T-helper 2 cell treated with Interferon-gamma antibody and Interleukin-4, amounts not matched to agents 5 μg/mL and 100 μg/mL, for 36 hours (primary cell): ENCODE measurements around the gene ARHGAP29.
"Not testable (repeated sequence)": the region's sequence is repeated elsewhere in the genome, so short reads cannot be mapped to it uniquely, and the experiment has no call there.

Source experiments
- DNase-seq: peaks from one replicate; pipeline ENCODE4 v3.0.0; 2021; ENCODE audit warnings: low spot score
- H3K27ac Mint-ChIP-seq: one replicate; pipeline ENCODE4 v1.8.0; 2021; ENCODE audit warnings: mild to moderate bottlenecking, mixed read lengths
- H3K27me3 Mint-ChIP-seq: one replicate; pipeline ENCODE4 v1.8.0; 2021; ENCODE audit warnings: low read depth, mixed read lengths
- H3K36me3 Mint-ChIP-seq: one replicate; pipeline ENCODE4 v1.8.0; 2021; ENCODE audit warnings: low read depth, mixed read lengths
- H3K4me1 Mint-ChIP-seq: one replicate; pipeline ENCODE4 v1.8.0; 2021; ENCODE audit warnings: low read depth, mixed read lengths
- H3K4me3 Mint-ChIP-seq: one replicate; pipeline ENCODE4 v1.8.0; 2022; ENCODE audit warnings: mild to moderate bottlenecking, moderate library complexity, mixed read lengths
- H3K9me3 Mint-ChIP-seq: one replicate; pipeline ENCODE4 v1.8.0; 2021; ENCODE audit warnings: mixed read lengths

Gene ARHGAP29

DNA sequence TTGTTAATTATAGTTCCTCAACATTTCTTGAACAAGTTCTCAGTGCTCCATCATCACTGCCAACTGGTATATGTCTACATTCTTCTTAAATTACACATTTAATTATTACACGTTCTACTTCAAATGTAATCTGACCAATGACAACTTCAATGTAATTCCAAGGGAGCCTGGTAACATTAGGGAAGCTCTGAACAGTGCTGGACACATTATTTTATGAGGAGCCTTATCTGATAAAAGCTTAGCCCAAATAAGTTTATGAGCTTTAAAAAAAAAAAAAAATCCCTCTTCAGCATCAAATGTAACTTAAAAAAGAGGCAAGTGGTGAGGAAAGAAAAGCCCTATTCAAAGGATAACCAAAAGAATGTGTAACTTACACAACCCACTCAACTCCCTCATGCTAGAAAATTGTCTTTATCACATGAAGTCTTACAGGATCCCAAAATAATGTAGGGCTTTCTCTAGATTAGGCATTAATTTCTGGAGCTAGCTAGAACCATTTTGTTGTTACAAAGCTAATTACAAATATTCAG is 81.2 kb downstream of the ARHGAP29 start:
- Mint-ChIP-seq H3K27ac (no peak overlapping the region), H3K4me3 (no peak overlapping the region), H3K36me3 (no peaks in the 10 kb centered on the region), H3K9me3 (no peaks in the 10 kb centered on the region), H3K4me1 (no peaks in the 10 kb centered on the region), H3K27me3 (peaks cover 5% of the 10 kb centered on the region)
- no peak for DNase-seq

DNA sequence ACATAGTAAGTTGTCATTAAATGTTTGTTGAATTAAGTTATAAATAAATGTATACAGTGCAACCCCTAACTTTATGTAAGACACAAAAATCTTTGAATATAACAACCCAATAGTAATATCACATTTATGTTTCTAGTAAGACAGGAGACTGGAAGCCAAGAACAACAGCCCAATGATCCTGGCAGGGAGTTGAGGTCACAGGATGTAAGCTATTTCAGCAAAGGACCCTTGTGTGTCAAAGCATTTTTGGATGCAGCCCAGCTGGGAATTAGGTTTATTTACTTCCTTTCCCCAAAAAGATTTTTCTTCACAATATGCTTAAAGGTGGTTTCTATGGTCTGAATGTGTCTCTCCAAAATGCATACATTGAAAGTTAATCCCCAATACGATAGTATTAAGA is 82.4 kb downstream of the ARHGAP29 start:
- no peak overlapping the region for H3K4me3 Mint-ChIP-seq
- no peak for DNase-seq
- H3K27me3 Mint-ChIP-seq = peaks cover 5% of the 10 kb centered on the region
- H3K9me3 Mint-ChIP-seq = no peaks in the 10 kb centered on the region
- H3K36me3 Mint-ChIP-seq = no peaks in the 10 kb centered on the region
- H3K27ac Mint-ChIP-seq = no peak overlapping the region
- no peaks in the 10 kb centered on the region for H3K4me1 Mint-ChIP-seq

DNA sequence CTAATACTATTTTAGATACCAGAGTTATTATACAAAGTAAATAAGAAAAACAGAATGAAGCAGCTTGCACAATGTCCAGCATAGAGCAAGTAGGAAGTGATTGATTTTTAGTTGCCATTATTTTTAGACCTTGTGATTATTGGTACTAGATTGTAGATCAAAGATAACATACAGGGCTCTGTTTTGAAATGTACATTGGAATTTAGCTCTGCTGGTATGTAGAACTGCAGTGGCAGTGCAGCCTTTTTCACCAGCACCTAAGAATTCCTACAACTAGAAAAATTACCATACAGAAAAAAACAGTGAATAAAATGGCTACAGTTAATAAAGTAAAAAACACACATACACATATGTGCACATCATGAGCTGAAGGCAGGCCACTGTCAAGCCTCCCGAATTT is 84.3 kb downstream of the ARHGAP29 start:
- no peaks in the 10 kb centered on the region for H3K4me1 Mint-ChIP-seq
- no peak for DNase-seq
- no peak overlapping the region for H3K27ac Mint-ChIP-seq
- H3K27me3 Mint-ChIP-seq = no peaks in the 10 kb centered on the region
- no peaks in the 10 kb centered on the region for H3K36me3 Mint-ChIP-seq
- H3K9me3 Mint-ChIP-seq = no peaks in the 10 kb centered on the region
- H3K4me3 Mint-ChIP-seq = no peak overlapping the region

DNA sequence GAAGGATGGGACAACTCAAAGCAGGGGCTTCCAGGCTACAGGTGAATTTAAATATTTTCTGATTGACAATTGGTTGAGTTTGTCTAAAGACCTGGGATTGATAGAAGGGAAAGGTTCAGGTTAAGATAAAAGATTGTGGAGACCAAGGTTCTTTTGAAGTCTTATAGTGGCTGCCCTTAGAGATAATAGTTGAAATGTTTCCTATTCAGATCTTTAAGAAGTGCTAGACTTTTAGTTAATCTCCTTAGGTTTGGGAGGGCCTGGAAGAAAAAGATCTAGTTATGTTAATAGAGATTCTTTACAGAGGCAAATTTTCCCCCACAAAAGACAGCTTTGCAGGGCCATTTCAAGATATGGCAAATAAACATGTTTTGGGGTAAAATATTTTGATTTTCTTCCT is 88.2 kb downstream of the ARHGAP29 start:
- H3K27me3 Mint-ChIP-seq, H3K4me1 Mint-ChIP-seq, H3K9me3 Mint-ChIP-seq, H3K36me3 Mint-ChIP-seq, H3K4me3 Mint-ChIP-seq, H3K27ac Mint-ChIP-seq, DNase-seq: not testable (repeated sequence)

DNA sequence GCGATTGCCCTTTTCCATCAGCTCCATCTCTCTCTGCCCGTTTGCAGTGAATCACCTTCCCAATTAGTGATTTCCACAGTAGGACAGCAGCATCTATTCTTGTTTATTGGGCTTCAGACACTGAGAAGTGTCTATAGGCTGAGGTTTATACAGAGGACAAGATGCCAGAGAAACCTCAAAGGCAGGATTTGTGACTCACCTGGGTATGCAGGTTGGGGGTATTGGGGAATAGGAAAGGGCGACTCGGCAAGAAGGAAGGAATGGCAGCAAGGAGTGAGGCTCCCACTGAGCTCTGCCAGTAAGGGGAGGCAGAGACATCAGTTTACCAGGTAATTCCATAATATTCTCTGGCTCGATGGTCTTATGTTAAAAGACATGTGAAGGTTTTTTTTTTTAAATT is 91.1 kb downstream of the ARHGAP29 start:
- peaks cover 2% of the 10 kb centered on the region for H3K27me3 Mint-ChIP-seq
- H3K36me3 Mint-ChIP-seq = no peaks in the 10 kb centered on the region
- no peak for DNase-seq
- H3K27ac Mint-ChIP-seq = no peak overlapping the region
- H3K4me3 Mint-ChIP-seq = no peak overlapping the region
- H3K9me3 Mint-ChIP-seq = no peaks in the 10 kb centered on the region
- H3K4me1 Mint-ChIP-seq = no peaks in the 10 kb centered on the region

GRCh38 chr1:94144836-94145235 is 92.5 kb downstream of the ARHGAP29 start:
- peaks cover 2% of the 10 kb centered on the region for H3K27me3 Mint-ChIP-seq
- no peak overlapping the region for H3K27ac Mint-ChIP-seq
- H3K4me1 Mint-ChIP-seq = no peaks in the 10 kb centered on the region
- H3K9me3 Mint-ChIP-seq = no peaks in the 10 kb centered on the region
- no peaks in the 10 kb centered on the region for H3K36me3 Mint-ChIP-seq
- no peak overlapping the region for H3K4me3 Mint-ChIP-seq
- DNase-seq = no peak

DNA sequence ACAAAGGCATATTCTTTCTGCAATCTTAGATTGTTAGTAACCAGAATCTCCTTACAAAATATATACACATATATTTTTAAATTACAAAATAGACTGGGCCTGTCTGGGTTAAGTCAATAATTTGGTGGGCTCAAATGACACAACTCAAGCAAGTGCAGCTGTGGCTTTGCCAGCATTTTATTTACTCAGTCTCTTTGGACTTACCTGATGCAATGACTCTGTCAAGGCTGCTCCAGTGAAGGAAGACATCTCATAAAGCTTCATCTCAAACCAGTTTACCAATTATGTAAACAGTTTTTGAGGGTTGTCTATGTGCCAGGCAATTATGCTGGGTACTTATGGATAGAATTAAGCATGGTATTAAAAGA is 93.6 kb downstream of the ARHGAP29 start:
- no peaks in the 10 kb centered on the region for H3K9me3 Mint-ChIP-seq
- no peaks in the 10 kb centered on the region for H3K4me1 Mint-ChIP-seq
- DNase-seq = no peak
- H3K27ac Mint-ChIP-seq = no peak overlapping the region
- H3K4me3 Mint-ChIP-seq = no peak overlapping the region
- H3K36me3 Mint-ChIP-seq = no peaks in the 10 kb centered on the region
- H3K27me3 Mint-ChIP-seq = peaks cover 2% of the 10 kb centered on the region

DNA sequence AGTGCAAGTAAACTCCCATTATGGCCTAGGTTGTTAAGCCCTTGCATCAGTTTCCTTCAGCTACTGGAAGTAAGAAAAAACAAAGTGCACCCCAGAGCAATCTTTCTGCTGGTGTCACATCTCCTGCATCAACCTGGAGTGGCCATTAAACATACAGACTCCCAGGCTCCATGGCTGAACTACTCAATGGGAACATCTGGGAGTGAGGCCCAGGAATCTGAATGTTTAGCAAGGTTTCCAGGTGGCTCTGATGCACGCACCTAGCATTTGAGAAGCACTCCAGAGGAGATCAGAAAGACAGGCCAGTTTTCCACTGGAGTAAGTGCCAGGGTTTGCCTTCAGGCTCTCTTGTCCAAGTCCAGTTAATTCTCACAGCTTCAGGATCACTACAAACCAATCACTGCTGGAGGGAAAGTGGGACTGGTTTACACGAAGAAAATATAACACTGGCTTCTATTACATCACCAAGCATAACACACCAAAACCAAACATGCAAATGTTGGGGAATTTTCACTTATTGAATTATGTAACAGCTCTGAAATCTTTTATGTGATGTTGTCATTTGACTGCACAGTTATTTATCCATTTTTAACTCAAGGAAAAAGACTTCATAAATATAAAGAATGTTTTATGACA is 94.1 kb downstream of the ARHGAP29 start:
- no peaks in the 10 kb centered on the region for H3K9me3 Mint-ChIP-seq
- no peaks in the 10 kb centered on the region for H3K36me3 Mint-ChIP-seq
- H3K27me3 Mint-ChIP-seq = peaks cover 2% of the 10 kb centered on the region
- no peak for DNase-seq
- no peak overlapping the region for H3K27ac Mint-ChIP-seq
- no peak overlapping the region for H3K4me3 Mint-ChIP-seq
- H3K4me1 Mint-ChIP-seq = no peaks in the 10 kb centered on the region

- H3K36me3 Mint-ChIP-seq = no peaks in the 10 kb centered on the region
These were observed 94.8 kb downstream of the ARHGAP29 start for GRCh38 chr1:94142583-94142982.

DNA sequence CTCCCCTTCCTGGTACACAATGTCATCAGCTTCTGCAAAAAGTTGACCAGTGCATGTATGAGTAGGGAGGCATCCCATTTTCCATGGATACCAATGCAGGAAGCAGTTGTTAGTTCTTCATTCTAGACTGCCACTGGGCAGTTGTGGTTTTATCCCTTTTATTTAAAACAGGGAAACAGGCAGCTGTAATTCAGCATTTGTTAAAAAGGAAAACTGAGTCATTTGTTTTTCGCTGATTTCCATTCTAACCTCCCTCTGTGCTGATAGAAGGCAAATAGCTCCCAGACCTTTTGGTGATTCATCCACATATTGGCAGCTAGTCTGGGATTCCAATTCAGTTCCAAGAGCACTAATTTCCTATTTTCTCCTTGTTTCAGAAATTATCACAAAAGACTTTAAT is 95.4 kb downstream of the ARHGAP29 start:
- Mint-ChIP-seq H3K9me3 (no peaks in the 10 kb centered on the region), H3K27me3 (peaks cover 2% of the 10 kb centered on the region), H3K4me1 (no peaks in the 10 kb centered on the region), H3K36me3 (no peaks in the 10 kb centered on the region), H3K4me3 (no peak overlapping the region), H3K27ac (no peak overlapping the region)
- DNase-seq = no peak

More at GRCh38 chr1:94142583-94142982, 94.8 kb downstream of the ARHGAP29 start:
- H3K4me3 Mint-ChIP-seq = no peak overlapping the region
- H3K9me3 Mint-ChIP-seq = no peaks in the 10 kb centered on the region
- H3K4me1 Mint-ChIP-seq = no peaks in the 10 kb centered on the region
- H3K27me3 Mint-ChIP-seq = peaks cover 2% of the 10 kb centered on the region
- no peak overlapping the region for H3K27ac Mint-ChIP-seq
- DNase-seq = no peak

- peaks cover 4% of the 10 kb centered on the region for H3K9me3 Mint-ChIP-seq
- no peak overlapping the region for H3K27ac Mint-ChIP-seq
- no peak for DNase-seq
- H3K4me3 Mint-ChIP-seq = no peak overlapping the region
- no peaks in the 10 kb centered on the region for H3K4me1 Mint-ChIP-seq
- peaks cover 2% of the 10 kb centered on the region for H3K27me3 Mint-ChIP-seq
- H3K36me3 Mint-ChIP-seq = no peaks in the 10 kb centered on the region
These were observed 105.3 kb downstream of the ARHGAP29 start for GRCh38 chr1:94132111-94132510.

GRCh38 chr1:94130851-94131595 is 106.4 kb downstream of the ARHGAP29 start:
- no peak for DNase-seq
- H3K4me3 Mint-ChIP-seq = no peak overlapping the region
- H3K27me3 Mint-ChIP-seq = no peaks in the 10 kb centered on the region
- no peaks in the 10 kb centered on the region for H3K36me3 Mint-ChIP-seq
- no peak overlapping the region for H3K27ac Mint-ChIP-seq
- no peaks in the 10 kb centered on the region for H3K4me1 Mint-ChIP-seq
- peaks cover 4% of the 10 kb centered on the region for H3K9me3 Mint-ChIP-seq

GRCh38 chr1:94126651-94127050 is 110.7 kb downstream of the ARHGAP29 start:
- Mint-ChIP-seq H3K36me3 (no peaks in the 10 kb centered on the region), H3K27me3 (no peaks in the 10 kb centered on the region), H3K9me3 (no peaks in the 10 kb centered on the region), H3K4me3 (no peak overlapping the region), H3K27ac (no peak overlapping the region), H3K4me1 (no peaks in the 10 kb centered on the region)
- no peak for DNase-seq

DNA sequence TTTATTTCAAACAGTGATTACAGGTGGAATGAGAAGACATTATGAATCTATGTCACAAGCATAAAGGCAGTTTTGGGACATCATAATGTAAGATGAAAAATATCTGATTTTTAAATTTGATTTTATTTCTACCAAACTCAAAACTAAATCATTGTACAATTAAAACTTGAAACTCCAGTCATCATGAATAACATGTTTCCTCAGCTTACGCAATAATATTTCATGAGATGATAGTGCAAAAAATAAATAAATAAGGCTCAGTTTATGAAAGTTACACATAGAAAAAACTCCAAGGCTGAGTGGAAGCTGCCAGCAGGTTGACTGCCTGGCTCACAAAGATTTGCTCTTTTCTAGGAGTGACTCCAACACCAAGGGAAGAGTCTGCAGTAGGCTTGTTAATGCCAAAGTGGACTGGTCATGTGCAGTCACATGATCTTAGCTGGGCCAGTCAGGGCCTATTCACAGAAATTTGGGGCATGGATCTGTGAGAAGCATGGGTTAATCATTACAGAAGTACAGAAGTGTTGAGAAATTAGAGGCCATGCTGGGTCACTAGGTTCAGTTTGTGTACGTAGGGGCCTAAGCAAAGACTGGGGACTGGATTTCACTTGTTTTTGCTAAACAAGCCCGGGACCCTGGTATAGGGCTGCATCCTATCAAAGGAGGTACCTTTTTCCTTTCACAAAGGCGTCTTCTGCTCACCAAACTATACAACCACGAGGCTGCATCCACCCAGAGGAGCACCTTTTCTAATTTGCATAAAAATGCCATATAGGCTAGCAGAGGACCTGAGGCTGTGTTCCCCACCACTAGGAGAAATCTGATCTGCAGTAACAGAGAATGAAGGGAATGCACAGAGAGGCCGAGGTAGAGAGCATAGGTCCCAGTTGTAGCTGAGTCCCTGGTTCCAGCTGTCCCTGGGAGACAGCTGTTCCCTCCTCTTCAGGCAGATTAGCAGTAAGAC is 111.6 kb downstream of the ARHGAP29 start:
- Mint-ChIP-seq H3K4me3 (no peak overlapping the region), H3K27me3 (no peaks in the 10 kb centered on the region), H3K36me3 (no peaks in the 10 kb centered on the region), H3K4me1 (no peaks in the 10 kb centered on the region), H3K27ac (no peak overlapping the region), H3K9me3 (no peaks in the 10 kb centered on the region)
- no peak for DNase-seq
